K562 (cell line): Measurements from ENCODE around the gene KIAA1210. TPM values are rescaled to one million over a fixed set of nuclear protein-coding genes. Genes with fewer than 3 reads are reported as not detected.

Source experiments
- ATAC-seq: fragments of 200-7000 bp; cut with Tn5 transposase; 3 replicates; pipeline ENCODE4 v1.9.1; 2020; ENCODE audit warnings: moderate library complexity
- BruUV-seq: library from RNA; stranded (reverse); fragments of 400-500 nt; replicated peaks from 2 replicates; lab custom pipeline; 2021; lab: Mats Ljungman, UMichigan
- CTCF ChIA-PET: fragments of 300-600 bp; formaldehyde crosslinking; extraction: SDS; loops from one replicate; lab custom pipeline; 2021; ENCODE audit warnings: low intra/inter-chr PET ratio; lab: Yijun Ruan, JAX
- POLR2A ChIA-PET: fragments of 300-600, 350-650 bp; sonication (Branson Sonifier 250); formaldehyde crosslinking; extraction: SDS; loops from one replicate; lab custom pipeline; 2021; ENCODE audit warnings: antibody characterized with exemption, inconsistent platforms; lab: Yijun Ruan, JAX
- DNase-seq, 4 experiments: peaks; one replicate each; pipeline versions ENCODE4 v3.0.0 to v3.0.0-alpha.2; 2011 to 2018; ENCODE audit warnings: low spot score in 3 of 4, mixed read lengths in 3 of 4; ENCODE audit errors: extremely low read depth in 1 of 4
- FAIRE-seq: peaks from 2 replicates; lab custom pipeline; 2011; peaks lifted over from hg19 to GRCh38; lab: Jason Lieb, UNC
- H2AFZ ChIP-seq: 2 replicates; pipeline ENCODE4 v1.6.0; 2011; ENCODE audit warnings: low read depth, low read length, control low read depth, inconsistent platforms
- H3K27ac ChIP-seq: fragments of 200-600 bp; 3 replicates; pipeline ENCODE4 v1.8.0; 2011; ENCODE audit warnings: low read depth, mild to moderate bottlenecking, control low read depth, inconsistent platforms, low read length, moderate library complexity, mixed read lengths; ENCODE audit errors: extremely low read depth
- H3K27me3 ChIP-seq, 2 experiments: fragments of 300-600 bp in 1 of 2; 2 replicates in 1 of 2; 3 replicates in 1 of 2; pipeline versions ENCODE4 v1.6.0 to v1.8.0; 2011; ENCODE audit warnings: inconsistent platforms in 2 of 2, low read length in 2 of 2, mild to moderate bottlenecking in 1 of 2, mixed read lengths in 1 of 2, moderate library complexity in 1 of 2; ENCODE audit not compliant: control insufficient read depth in 2 of 2, insufficient read depth in 2 of 2
- H3K36me3 ChIP-seq: fragments of 300-600 bp; 3 replicates; pipeline ENCODE4 v1.8.0; 2011; ENCODE audit warnings: mild to moderate bottlenecking, low read length, inconsistent platforms; ENCODE audit not compliant: control insufficient read depth, insufficient read depth
- H3K4me1 ChIP-seq, 2 experiments: fragments of 200-600 bp in 1 of 2; replicated peaks in 1 of 2; 2 replicates in 1 of 2; 3 replicates in 1 of 2; pipeline versions ENCODE4 v1.5.1 to v1.8.0; 2011; ENCODE audit warnings: inconsistent platforms in 2 of 2, low read length in 2 of 2, mild to moderate bottlenecking in 1 of 2, mixed read lengths in 1 of 2, moderate library complexity in 1 of 2; ENCODE audit not compliant: control insufficient read depth in 2 of 2, insufficient read depth in 2 of 2
- H3K4me2 ChIP-seq: 2 replicates; pipeline ENCODE4 v1.6.1; 2011; ENCODE audit warnings: low read length, control low read depth, inconsistent platforms, mixed read lengths; ENCODE audit not compliant: insufficient read depth
- H3K4me3 ChIP-seq: fragments of 200-600 bp; sonication (generic), shearing (Covaris generic); 2 replicates; pipeline ENCODE4 v1.5.1; 2016; ENCODE audit warnings: control low read depth, inconsistent platforms
- H3K79me2 ChIP-seq: fragments of 200-600 bp; 3 replicates; pipeline ENCODE4 v1.8.0; 2011; ENCODE audit warnings: low read length, inconsistent platforms; ENCODE audit not compliant: control insufficient read depth, insufficient read depth
- H3K9ac ChIP-seq, 2 experiments: 2 replicates each; pipeline versions ENCODE4 v1.6.0 to v1.6.1; 2011; ENCODE audit warnings: low read depth in 2 of 2, low read length in 2 of 2, control low read depth in 1 of 2, inconsistent platforms in 1 of 2, mild to moderate bottlenecking in 1 of 2, mixed read lengths in 1 of 2; ENCODE audit not compliant: insufficient read depth in 1 of 2
- H3K9me1 ChIP-seq: one replicate; pipeline ENCODE4 v1.6.0; 2011; ENCODE audit warnings: inconsistent platforms, mild to moderate bottlenecking, low read length, moderate library complexity; ENCODE audit not compliant: control insufficient read depth, insufficient read depth
- H3K9me3 ChIP-seq: replicated peaks from 2 replicates; pipeline ENCODE4 v1.5.1; 2011; ENCODE audit warnings: low read depth, low read length, inconsistent platforms; ENCODE audit not compliant: control insufficient read depth, insufficient read depth
- H4K20me1 ChIP-seq: replicated peaks from 2 replicates; pipeline ENCODE4 v1.6.1; 2011; ENCODE audit warnings: low read length, inconsistent platforms, mixed read lengths; ENCODE audit not compliant: control insufficient read depth, insufficient read depth
- CEBPG ChIP-seq, 3 experiments: fragments of 200-800 bp in 1 of 3; sonication (Bioruptor generic) in 1 of 3; sonication (generic) in 1 of 3; formaldehyde crosslinking in 1 of 3; IDR thresholded peaks in 2 of 3; conservative IDR thresholded peaks in 1 of 3; 2 replicates each; pipeline versions ENCODE4 v1.6.1 to v1.8.0; 2016 to 2022; ENCODE audit warnings: missing compliant biosample characterization in 2 of 3, missing genetic modification characterization in 2 of 3, mild to moderate bottlenecking in 1 of 3, missing genetic modification reagents in 1 of 3
- ELF1 ChIP-seq: fragments of 200-800 bp; sonication (Bioruptor generic); IDR thresholded peaks from 2 replicates; pipeline ENCODE4 v1.6.1; 2016; ENCODE audit warnings: missing genetic modification characterization, missing compliant biosample characterization
- GABPB2 ChIP-seq: fragments of 250-450 bp; sonication (Bioruptor Pico); conservative IDR thresholded peaks from 2 replicates; pipeline ENCODE4 v1.5.1; 2021; ENCODE audit warnings: mild to moderate bottlenecking
- HSF4 ChIP-seq: fragments of 250-450 bp; sonication (Bioruptor Pico); IDR thresholded peaks from 2 replicates; pipeline ENCODE4 v2.1.2; 2022; ENCODE audit warnings: mild to moderate bottlenecking, moderate library complexity, borderline replicate concordance
- MCM2 ChIP-seq: fragments of 450-650 bp; IDR thresholded peaks from 2 replicates; pipeline ENCODE4 v1.6.1; 2017; ENCODE audit warnings: low read depth, mild to moderate bottlenecking
- MCM7 ChIP-seq, 2 experiments: fragments of 450-650 bp; IDR thresholded peaks; 2 replicates each; pipeline ENCODE4 v1.6.1; 2016 to 2018
- MTA3 ChIP-seq: fragments of 450-650 bp; formaldehyde crosslinking; IDR thresholded peaks from 2 replicates; pipeline ENCODE4 v1.6.1; 2017; ENCODE audit warnings: mild to moderate bottlenecking, borderline replicate concordance
- NR1H2 ChIP-seq: sonication (generic); formaldehyde crosslinking; IDR thresholded peaks from 2 replicates; pipeline ENCODE4 v1.4.0; 2020; ENCODE audit warnings: mild to moderate bottlenecking, missing genetic modification reagents
- PRMT5 ChIP-seq: sonication (generic); formaldehyde crosslinking; IDR thresholded peaks from 2 replicates; pipeline ENCODE4 v1.5.0; 2020; ENCODE audit warnings: missing genetic modification reagents
- TAF7 ChIP-seq: fragments of 450-650 bp; IDR thresholded peaks from 2 replicates; pipeline ENCODE4 v1.6.1; 2016; ENCODE audit warnings: missing genetic modification characterization, missing compliant biosample characterization
- ZNF143 ChIP-seq: sonication (generic); formaldehyde crosslinking; IDR thresholded peaks from 2 replicates; pipeline ENCODE4 v1.9.0; 2022; ENCODE audit warnings: mild to moderate bottlenecking, missing genetic modification reagents
- ZNF316 ChIP-seq: fragments of 450-650 bp; IDR thresholded peaks from 2 replicates; pipeline ENCODE4 v1.6.1; 2016
- ZNF586 ChIP-seq: fragments of 450-650 bp; formaldehyde crosslinking; conservative IDR thresholded peaks from 2 replicates; pipeline ENCODE4 v1.4.0; 2020; ENCODE audit warnings: mild to moderate bottlenecking, moderate library complexity
- WGBS: fragments of 100-300 bp; shearing (Covaris generic); methylation state at CpG from one replicate; pipeline ENCODE4 v1.1.6; 2016; ENCODE audit warnings: low coverage, mixed read lengths; ENCODE audit not compliant: insufficient coverage; ENCODE audit errors: missing lambda C conversion rate; 5-methylcytosine and 5-hydroxymethylcytosine counted together
- in situ Hi-C: fragments of 300-500 bp; cut with MboI; formaldehyde crosslinking; loops from 4 replicates; pipeline ENCODE4 v1.15.0; 2018; ENCODE audit warnings: inconsistent platforms, mixed read lengths
- intact Hi-C: fragments of 100-400 bp; cut with micrococcal nuclease; formaldehyde crosslinking; loops from 2 replicates; pipeline ENCODE4 v1.14.2; 2022
- polyA plus RNA-seq, 8 experiments: library from polyadenylated mRNA; depleted of rRNA in 4 of 8; stranded (reverse) in 5 of 8; unstranded in 3 of 8; fragments of >200 nt; fragmentation: Nextera tagmentation in 2 of 8; fragmentation: Illumina TruSeq in 1 of 8; extraction: Ambion mirVana in 2 of 8; extraction: Trizol in 1 of 8; gene quantifications; 2 replicates each; pipeline versions ENCODE4 v1.2.1 to v1.2.3, GENCODE V29; 2011 to 2014; ENCODE audit warnings: inconsistent platforms in 1 of 8, missing spikeins in 1 of 8
- total RNA-seq, 7 experiments: library from RNA; depleted of rRNA in 6 of 7; stranded (reverse); fragments of >200 nt in 6 of 7; fragmentation: Illumina TruSeq in 2 of 7; extraction: Trizol in 2 of 7; gene quantifications; 2 replicates each; pipeline versions ENCODE4 v1.2.1 to v1.2.3, GENCODE V29; 2011 to 2021; ENCODE audit warnings: low replicate concordance in 1 of 7
- TF ChIP-seq, protein P1 (sequence below), 2 experiments: fragments of 450-650 bp in 1 of 2; sonication (generic) in 1 of 2; formaldehyde crosslinking in 1 of 2; IDR thresholded peaks; 2 replicates each; pipeline versions ENCODE4 v1.7.1 to v1.9.0; 2016 to 2022; ENCODE audit warnings: inconsistent platforms in 1 of 2, mild to moderate bottlenecking in 1 of 2, missing genetic modification reagents in 1 of 2

Gene KIAA1210
- total and polyA plus RNA-seq, 9 of the 15 experiments (the other 6 are each of a cell fraction or from before 2014, with no cell fraction given), result not detected

DNA sequence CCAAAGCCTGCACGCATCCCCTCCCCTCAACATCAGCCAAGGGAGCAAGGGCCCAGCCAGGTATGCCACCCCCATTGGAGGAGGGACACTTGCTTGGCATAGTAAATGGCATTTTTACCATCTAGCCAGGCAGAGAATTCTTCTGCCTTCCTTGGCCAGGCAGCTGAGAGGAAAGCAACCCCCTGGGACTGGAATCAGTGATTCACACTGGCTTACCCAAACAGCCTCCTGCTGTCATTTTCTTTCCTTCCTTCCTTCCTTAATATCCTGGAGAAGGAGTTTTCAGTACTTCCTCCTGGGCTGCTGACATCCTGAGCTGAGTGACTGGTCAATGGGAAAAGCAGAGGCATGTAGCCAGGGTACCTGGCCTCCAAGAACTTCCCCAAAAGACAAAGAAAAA is 28.6 kb upstream of the KIAA1210 start:
- H3K4me2 ChIP-seq, result no peak overlapping the region
- no peak for TF ChIP-seq ZNF316
- TF ChIP-seq TAF7, result no peak
- TF ChIP-seq MCM2, result no peak
- TF ChIP-seq MTA3, result no peak
- no peak for TF ChIP-seq ZNF143 (CRISPR knock-in tag)
- TF ChIP-seq HSF4 (CRISPR knock-in tag), result no peak
- no peak for TF ChIP-seq PRMT5 (CRISPR knock-in tag)
- TF ChIP-seq NR1H2, result no peak
- no peak for TF ChIP-seq CEBPG (CRISPR knock-in tag; IDR thresholded peaks at IDR 0.05)
- TF ChIP-seq CEBPG (tag; conservative IDR thresholded peaks at IDR 0.05 in 1 of 2, IDR thresholded peaks at IDR 0.05 in 1 of 2), result no peak
- TF ChIP-seq ZNF586 (CRISPR knock-in tag), result no peak
- no peak for TF ChIP-seq MCM7 (IDR thresholded peaks at IDR 0.05)
- TF ChIP-seq ELF1, result no peak
- TF ChIP-seq, protein P1, sequence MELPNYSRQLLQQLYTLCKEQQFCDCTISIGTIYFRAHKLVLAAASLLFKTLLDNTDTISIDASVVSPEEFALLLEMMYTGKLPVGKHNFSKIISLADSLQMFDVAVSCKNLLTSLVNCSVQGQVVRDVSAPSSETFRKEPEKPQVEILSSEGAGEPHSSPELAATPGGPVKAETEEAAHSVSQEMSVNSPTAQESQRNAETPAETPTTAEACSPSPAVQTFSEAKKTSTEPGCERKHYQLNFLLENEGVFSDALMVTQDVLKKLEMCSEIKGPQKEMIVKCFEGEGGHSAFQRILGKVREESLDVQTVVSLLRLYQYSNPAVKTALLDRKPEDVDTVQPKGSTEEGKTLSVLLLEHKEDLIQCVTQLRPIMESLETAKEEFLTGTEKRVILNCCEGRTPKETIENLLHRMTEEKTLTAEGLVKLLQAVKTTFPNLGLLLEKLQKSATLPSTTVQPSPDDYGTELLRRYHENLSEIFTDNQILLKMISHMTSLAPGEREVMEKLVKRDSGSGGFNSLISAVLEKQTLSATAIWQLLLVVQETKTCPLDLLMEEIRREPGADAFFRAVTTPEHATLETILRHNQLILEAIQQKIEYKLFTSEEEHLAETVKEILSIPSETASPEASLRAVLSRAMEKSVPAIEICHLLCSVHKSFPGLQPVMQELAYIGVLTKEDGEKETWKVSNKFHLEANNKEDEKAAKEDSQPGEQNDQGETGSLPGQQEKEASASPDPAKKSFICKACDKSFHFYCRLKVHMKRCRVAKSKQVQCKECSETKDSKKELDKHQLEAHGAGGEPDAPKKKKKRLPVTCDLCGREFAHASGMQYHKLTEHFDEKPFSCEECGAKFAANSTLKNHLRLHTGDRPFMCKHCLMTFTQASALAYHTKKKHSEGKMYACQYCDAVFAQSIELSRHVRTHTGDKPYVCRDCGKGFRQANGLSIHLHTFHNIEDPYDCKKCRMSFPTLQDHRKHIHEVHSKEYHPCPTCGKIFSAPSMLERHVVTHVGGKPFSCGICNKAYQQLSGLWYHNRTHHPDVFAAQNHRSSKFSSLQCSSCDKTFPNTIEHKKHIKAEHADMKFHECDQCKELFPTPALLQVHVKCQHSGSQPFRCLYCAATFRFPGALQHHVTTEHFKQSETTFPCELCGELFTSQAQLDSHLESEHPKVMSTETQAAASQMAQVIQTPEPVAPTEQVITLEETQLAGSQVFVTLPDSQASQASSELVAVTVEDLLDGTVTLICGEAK (IDR thresholded peaks at IDR 0.05), result no peak
- TF ChIP-seq, protein P1 (CRISPR knock-in tag; IDR thresholded peaks at IDR 0.05), result no peak
- TF ChIP-seq GABPB2 (CRISPR knock-in tag), result no peak

More for the DNA sequence above, 28.6 kb upstream of the KIAA1210 start:
- ChIA-PET CTCF (no interaction called here), POLR2A (no interaction called here)
- Histone ChIP-seq H3K9ac (no peak overlapping the region), H3K27me3 (peaks cover 5 to 6% of the 10 kb centered on the region in 2 experiments; a peak in 2 of 5 replicates), H3K36me3 (no peaks in the 10 kb centered on the region), H3K9me3 (no peaks in the 10 kb centered on the region), H3K27ac (no peak overlapping the region), H3K4me1 (no peaks in the 10 kb centered on the region; a peak in 1 of 5 replicates), H2AFZ (no peak overlapping the region), H4K20me1 (no peaks in the 10 kb centered on the region), H3K9me1 (no peaks in the 10 kb centered on the region), H3K4me3 (no peak overlapping the region), H3K79me2 (no peaks in the 10 kb centered on the region)
- BruUV-seq, result no TSS peak
- intact Hi-C loops, result no loop called here
- FAIRE-seq (no peak), ATAC-seq (no peak), DNase-seq (no peak)
- WGBS, result no CpG with 5 or more reads among the region's 1 CpG
- in situ Hi-C loops, result no loop called here
